ENCODE measurements around the gene ICAM1.

Gene ICAM1

GRCh38 chr19:10305139-10305806 lies 34.4 kb downstream of the ICAM1 start:
- DNase-seq (ENCODE audit: low read depth): peak; percentile 47
- H3K4me1 ChIP-seq (ENCODE audit: control insufficient read depth, insufficient read depth, low read length): no peaks in the 10 kb centered on the region
- H3K4me3 ChIP-seq (ENCODE audit: low read length): no peak overlapping the region
- peaks cover 4% of the 10 kb centered on the region for H3K36me3 ChIP-seq (ENCODE audit: control insufficient read depth, insufficient read depth, low read length, severe bottlenecking)
- no peaks in the 10 kb centered on the region for H3K9me3 ChIP-seq (ENCODE audit: control insufficient read depth, low read length)
- no peak overlapping the region for H3K9ac ChIP-seq (ENCODE audit: low read length)
- H3K27me3 ChIP-seq (replicated peaks; ENCODE audit: control insufficient read depth, insufficient read depth, low read length): peaks cover 3% of the 10 kb centered on the region

DNA sequence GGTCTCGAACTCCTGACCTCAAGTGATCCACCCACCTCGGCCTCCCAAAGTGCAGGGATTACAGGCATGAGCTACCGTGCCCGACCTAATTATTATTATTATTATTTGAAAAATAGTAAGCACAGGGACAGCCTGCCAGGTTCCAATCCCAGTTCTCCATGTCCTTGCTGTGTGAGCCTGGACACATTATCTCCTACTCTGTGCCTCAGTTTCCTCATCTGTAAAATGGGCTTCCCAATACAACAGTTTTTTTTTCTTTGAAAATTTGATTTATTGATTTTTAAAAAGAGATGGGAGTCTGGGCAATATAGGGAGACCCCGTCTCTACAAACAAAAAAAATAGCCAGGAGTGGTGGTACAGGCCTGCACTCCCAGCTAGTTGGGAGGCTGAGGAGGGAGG lies 35.4 kb downstream of the ICAM1 start:
- no peak overlapping the region for H3K4me3 ChIP-seq (ENCODE audit: low read length)
- no peaks in the 10 kb centered on the region for H3K9me3 ChIP-seq (ENCODE audit: control insufficient read depth, low read length)
- H3K36me3 ChIP-seq (ENCODE audit: control insufficient read depth, insufficient read depth, low read length, severe bottlenecking): peaks cover 5% of the 10 kb centered on the region
- DNase-seq (ENCODE audit: low read depth): no peak
- no peak overlapping the region for H3K9ac ChIP-seq (ENCODE audit: low read length)
- no peaks in the 10 kb centered on the region for H3K4me1 ChIP-seq (ENCODE audit: control insufficient read depth, insufficient read depth, low read length)
- peaks cover under 1% of the 10 kb centered on the region for H3K27me3 ChIP-seq (replicated peaks; ENCODE audit: control insufficient read depth, insufficient read depth, low read length)

DNA sequence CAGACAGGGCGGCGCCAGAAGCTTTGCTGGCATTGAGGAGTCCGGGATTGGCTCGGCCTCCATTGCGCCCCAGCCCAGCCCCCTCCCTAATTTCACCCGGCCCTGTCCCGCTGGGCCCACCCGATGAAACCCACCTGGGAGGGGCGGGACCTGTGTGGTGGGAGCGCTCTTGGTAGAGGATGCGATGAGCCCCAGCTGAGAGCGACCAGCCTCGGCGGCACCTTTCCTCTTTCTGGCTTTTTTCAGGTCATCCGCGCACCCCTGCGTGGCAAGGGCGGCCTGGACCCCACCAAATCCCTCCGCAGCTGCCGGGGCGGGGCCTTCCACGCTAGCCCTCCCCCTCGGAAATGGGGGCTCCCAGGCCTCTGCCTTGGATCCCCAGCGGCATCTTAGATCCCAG lies 38.5 kb downstream of the ICAM1 start, which contains the start of gene ZGLP1:
TSS of gene ZGLP1 (minus strand) at position 393 of the 400 bp plus-strand sequence.
- no peaks in the 10 kb centered on the region for H3K27me3 ChIP-seq (replicated peaks; ENCODE audit: control insufficient read depth, insufficient read depth, low read length)
- H3K4me3 ChIP-seq (ENCODE audit: low read length): no peak within 1 kb of the TSS
- peaks cover 5% of the 10 kb centered on the region for H3K36me3 ChIP-seq (ENCODE audit: control insufficient read depth, insufficient read depth, low read length, severe bottlenecking)
- no peaks in the 10 kb centered on the region for H3K9me3 ChIP-seq (ENCODE audit: control insufficient read depth, low read length)
- no peak for DNase-seq (ENCODE audit: low read depth)
- no peaks in the 10 kb centered on the region for H3K4me1 ChIP-seq (ENCODE audit: control insufficient read depth, insufficient read depth, low read length)
- no peak within 1 kb of the TSS for H3K9ac ChIP-seq (ENCODE audit: low read length)

DNA sequence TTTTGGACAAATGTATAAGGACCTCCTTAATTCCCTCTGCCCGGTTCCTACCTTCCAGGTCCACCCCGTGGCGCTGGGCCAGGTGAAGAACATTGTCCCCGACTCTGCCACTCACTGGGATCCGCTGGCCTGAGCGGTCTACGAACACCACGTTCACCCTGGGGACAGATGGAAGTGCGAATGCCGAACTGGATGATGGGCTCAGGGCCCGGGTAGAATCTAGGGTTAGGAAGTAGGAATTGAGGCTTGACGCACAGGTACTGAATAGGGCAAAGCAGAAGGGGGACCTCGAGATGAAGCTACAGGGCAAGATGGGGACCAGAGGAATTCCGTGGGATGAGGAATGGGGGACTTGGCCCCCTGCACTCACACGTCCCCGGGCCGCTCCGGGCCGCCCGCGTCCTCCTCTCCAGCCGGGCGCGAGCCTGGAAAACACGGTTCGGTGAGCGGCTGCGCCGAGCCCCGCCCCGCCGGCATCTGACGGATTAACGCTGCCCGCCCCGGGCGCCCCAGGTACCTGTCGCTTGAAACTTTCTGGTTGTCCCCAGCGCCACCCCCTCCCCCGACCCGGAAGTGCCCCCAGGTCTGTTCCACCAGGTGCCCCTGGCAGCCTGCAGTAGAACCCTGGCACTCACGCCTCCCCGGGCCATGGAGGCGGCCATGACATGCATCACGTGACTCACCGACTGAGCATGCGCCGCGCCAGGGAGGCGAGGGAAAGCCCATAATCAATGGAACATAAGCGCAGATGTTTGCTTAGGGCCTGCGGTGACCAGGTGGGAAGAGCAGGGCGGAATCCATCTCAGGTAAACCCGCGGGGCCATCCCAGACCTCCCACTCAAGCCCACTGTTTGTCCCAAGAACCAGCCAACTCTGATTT lies 44.7 kb downstream of the ICAM1 start, which contains the start of gene FDX2:
TSS of gene FDX2 (minus strand) at position 681 of the 880 bp plus-strand sequence. CDS start at position 662, 19 bp downstream.
- DNase-seq (ENCODE audit: low read depth): peak; percentile 93
- Histone ChIP-seq H3K4me1 (ENCODE audit: control insufficient read depth, insufficient read depth, low read length) (no peaks in the 10 kb centered on the region), H3K9me3 (ENCODE audit: control insufficient read depth, low read length) (no peaks in the 10 kb centered on the region), H3K4me3 (ENCODE audit: low read length) (peak within 1 kb of the TSS; percentile 93), H3K9ac (ENCODE audit: low read length) (peak within 1 kb of the TSS; percentile 88), H3K27me3 (replicated peaks; ENCODE audit: control insufficient read depth, insufficient read depth, low read length) (no peaks in the 10 kb centered on the region), H3K36me3 (ENCODE audit: control insufficient read depth, insufficient read depth, low read length, severe bottlenecking) (peaks cover 22% of the 10 kb centered on the region)

DNA sequence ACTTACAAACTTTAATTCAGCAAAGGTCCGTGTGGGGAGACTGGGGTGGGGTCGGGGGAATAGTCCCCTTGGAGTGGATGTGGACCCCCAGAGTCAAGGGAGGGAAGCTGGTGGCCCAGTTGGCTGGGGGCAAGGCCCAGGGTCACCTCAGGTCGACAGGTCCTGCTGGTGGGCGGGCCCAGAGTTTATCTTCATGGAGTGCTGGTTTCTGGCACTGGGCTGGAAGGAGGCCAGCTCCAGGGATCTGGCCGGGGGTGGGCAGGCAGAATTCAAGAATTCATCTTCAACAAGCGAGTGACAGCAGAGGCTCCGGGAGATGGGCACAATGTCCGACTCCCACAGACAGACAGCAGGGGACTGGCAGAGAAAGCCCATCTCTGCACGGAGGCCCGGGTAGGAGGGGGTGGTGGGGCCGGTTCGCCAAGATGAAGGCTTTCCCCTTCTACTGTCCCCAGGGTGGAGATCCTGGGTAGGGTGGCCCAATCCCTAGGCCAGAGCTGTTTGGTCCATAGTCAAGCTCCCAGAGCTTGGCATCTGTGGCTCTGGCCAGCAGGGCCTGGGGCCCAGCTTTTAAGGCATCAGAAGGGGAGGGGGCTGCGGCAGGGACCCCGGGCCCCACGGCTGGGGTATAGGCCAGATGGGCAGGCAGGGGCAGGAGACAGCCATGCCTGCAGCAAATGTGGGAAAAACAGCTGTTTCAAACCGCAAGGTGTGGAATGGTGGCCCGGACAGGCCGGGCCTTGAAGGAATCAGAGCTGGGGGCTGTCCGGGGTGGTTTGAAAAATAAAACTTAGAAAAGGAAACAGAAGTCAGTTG lies 45.5 kb downstream of the ICAM1 start:
- H3K36me3 ChIP-seq (ENCODE audit: control insufficient read depth, insufficient read depth, low read length, severe bottlenecking): peaks cover 25% of the 10 kb centered on the region
- no peaks in the 10 kb centered on the region for H3K4me1 ChIP-seq (ENCODE audit: control insufficient read depth, insufficient read depth, low read length)
- H3K4me3 ChIP-seq (ENCODE audit: low read length): peak overlapping the region; percentile 93
- H3K9ac ChIP-seq (ENCODE audit: low read length): peak overlapping the region; percentile 88
- no peaks in the 10 kb centered on the region for H3K9me3 ChIP-seq (ENCODE audit: control insufficient read depth, low read length)
- DNase-seq (ENCODE audit: low read depth): no peak
- no peaks in the 10 kb centered on the region for H3K27me3 ChIP-seq (replicated peaks; ENCODE audit: control insufficient read depth, insufficient read depth, low read length)

- Histone ChIP-seq H3K27me3 (replicated peaks; ENCODE audit: control insufficient read depth, insufficient read depth, low read length) (no peaks in the 10 kb centered on the region), H3K4me1 (ENCODE audit: control insufficient read depth, insufficient read depth, low read length) (no peaks in the 10 kb centered on the region), H3K9me3 (ENCODE audit: control insufficient read depth, low read length) (no peaks in the 10 kb centered on the region), H3K4me3 (ENCODE audit: low read length) (no peak overlapping the region), H3K9ac (ENCODE audit: low read length) (no peak overlapping the region), H3K36me3 (ENCODE audit: control insufficient read depth, insufficient read depth, low read length, severe bottlenecking) (peaks cover 33% of the 10 kb centered on the region)
- no peak for DNase-seq (ENCODE audit: low read depth)
These were observed 46.3 kb downstream of the ICAM1 start for GRCh38 chr19:10317045-10317856.

GRCh38 chr19:10317857-10318462 lies 47.0 kb downstream of the ICAM1 start:
- Histone ChIP-seq H3K4me3 (ENCODE audit: low read length) (no peak overlapping the region), H3K36me3 (ENCODE audit: control insufficient read depth, insufficient read depth, low read length, severe bottlenecking) (peaks cover 39% of the 10 kb centered on the region), H3K9me3 (ENCODE audit: control insufficient read depth, low read length) (no peaks in the 10 kb centered on the region), H3K27me3 (replicated peaks; ENCODE audit: control insufficient read depth, insufficient read depth, low read length) (no peaks in the 10 kb centered on the region), H3K4me1 (ENCODE audit: control insufficient read depth, insufficient read depth, low read length) (no peaks in the 10 kb centered on the region), H3K9ac (ENCODE audit: low read length) (no peak overlapping the region)
- DNase-seq (ENCODE audit: low read depth): no peak

GRCh38 chr19:10318807-10319682 lies 48.1 kb downstream of the ICAM1 start:
- Histone ChIP-seq H3K36me3 (ENCODE audit: control insufficient read depth, insufficient read depth, low read length, severe bottlenecking) (peaks cover 50% of the 10 kb centered on the region), H3K4me3 (ENCODE audit: low read length) (no peak overlapping the region), H3K4me1 (ENCODE audit: control insufficient read depth, insufficient read depth, low read length) (no peaks in the 10 kb centered on the region), H3K9me3 (ENCODE audit: control insufficient read depth, low read length) (no peaks in the 10 kb centered on the region), H3K9ac (ENCODE audit: low read length) (no peak overlapping the region), H3K27me3 (replicated peaks; ENCODE audit: control insufficient read depth, insufficient read depth, low read length) (no peaks in the 10 kb centered on the region)
- no peak for DNase-seq (ENCODE audit: low read depth)

GRCh38 chr19:10320602-10321416 lies 49.9 kb downstream of the ICAM1 start:
- H3K9ac ChIP-seq (ENCODE audit: low read length): no peak overlapping the region
- no peaks in the 10 kb centered on the region for H3K4me1 ChIP-seq (ENCODE audit: control insufficient read depth, insufficient read depth, low read length)
- DNase-seq (ENCODE audit: low read depth): no peak
- H3K9me3 ChIP-seq (ENCODE audit: control insufficient read depth, low read length): no peaks in the 10 kb centered on the region
- no peaks in the 10 kb centered on the region for H3K27me3 ChIP-seq (replicated peaks; ENCODE audit: control insufficient read depth, insufficient read depth, low read length)
- peaks cover 64% of the 10 kb centered on the region for H3K36me3 ChIP-seq (ENCODE audit: control insufficient read depth, insufficient read depth, low read length, severe bottlenecking)
- no peak overlapping the region for H3K4me3 ChIP-seq (ENCODE audit: low read length)

All from adipocyte (in vitro differentiated cells).